SU-DHL-6 (cell line): ENCODE data around the gene CCDC188.

Source experiments
- H2AFZ ChIP-seq: fragments of 200-600 bp; sonication (generic); 2 replicates; pipeline ENCODE4 v1.6.1; 2014; ENCODE audit warnings: low read depth, mild to moderate bottlenecking, moderate library complexity, mixed read lengths, antibody characterized with exemption, low read length; ENCODE audit not compliant: severe bottlenecking
- H3F3A ChIP-seq: fragments of 200-600 bp; shearing (Covaris generic); 2 replicates; pipeline ENCODE4 v1.6.0; 2016; ENCODE audit warnings: antibody characterized with exemption, mild to moderate bottlenecking; ENCODE audit not compliant: insufficient read depth
- H3K27ac ChIP-seq: fragments of 200-600 bp; sonication (generic); 2 replicates; pipeline ENCODE4 v1.5.1; 2016; ENCODE audit warnings: low read depth, mild to moderate bottlenecking, low read length, moderate library complexity, mixed read lengths
- H3K27me3 ChIP-seq: fragments of 200-600 bp; sonication (generic), shearing (Covaris generic); 2 replicates; pipeline ENCODE4 v1.6.0; 2014; ENCODE audit warnings: mild to moderate bottlenecking, low read length
- H3K36me3 ChIP-seq: fragments of 200-600 bp; sonication (generic); 2 replicates; pipeline ENCODE4 v1.6.1; 2014; ENCODE audit warnings: mild to moderate bottlenecking, low read length, mixed read lengths
- H3K4me2 ChIP-seq: fragments of 300-600, 200-600 bp; shearing (Covaris generic), sonication (generic); 2 replicates; pipeline ENCODE4 v1.6.0; 2014; ENCODE audit warnings: low read length, low read depth, mild to moderate bottlenecking; ENCODE audit not compliant: poor library complexity, severe bottlenecking
- H3K4me3 ChIP-seq: fragments of 200-600 bp; sonication (generic); 2 replicates; pipeline ENCODE4 v1.5.1; 2014; ENCODE audit warnings: antibody characterized with exemption, low read length, mild to moderate bottlenecking, mixed read lengths; ENCODE audit not compliant: insufficient read depth, poor library complexity, severe bottlenecking
- H3K79me2 ChIP-seq: fragments of 200-600 bp; sonication (generic); 2 replicates; pipeline ENCODE4 v1.6.1; 2014; ENCODE audit warnings: mild to moderate bottlenecking, low read length, moderate library complexity; ENCODE audit not compliant: insufficient read depth
- H3K9ac ChIP-seq: fragments of 200-600 bp; sonication (generic); 2 replicates; pipeline ENCODE4 v1.7.0; 2014; ENCODE audit warnings: mild to moderate bottlenecking, low read length
- H3K9me2 ChIP-seq: fragments of 200-600 bp; sonication (generic); replicated peaks from 2 replicates; pipeline ENCODE4 v1.6.1; 2014; ENCODE audit warnings: low read length; ENCODE audit not compliant: insufficient read depth
- H3K9me3 ChIP-seq: fragments of 200-600 bp; sonication (generic); 2 replicates; pipeline ENCODE4 v1.6.1; 2014; ENCODE audit warnings: low read length, mixed read lengths; ENCODE audit not compliant: insufficient read depth
- H4K20me1 ChIP-seq: fragments of 200-600 bp; sonication (generic); 2 replicates; pipeline ENCODE4 v1.6.1; 2014; ENCODE audit warnings: low read depth, mild to moderate bottlenecking, antibody characterized with exemption, low read length, moderate library complexity, mixed read lengths
- EZH2phosphoT487 ChIP-seq: fragments of 200-600 bp; sonication (generic), shearing (Covaris generic); conservative IDR thresholded peaks from 2 replicates; pipeline ENCODE4 v1.6.1; 2018; ENCODE audit warnings: mild to moderate bottlenecking, antibody characterized with exemption, low read length, moderate library complexity, mixed read lengths
- TF ChIP-seq, protein P1 (sequence below): fragments of 200-600 bp; sonication (generic); IDR thresholded peaks from one replicate; pipeline ENCODE4 v1.5.1; 2017; ENCODE audit warnings: antibody characterized with exemption, mild to moderate bottlenecking, low read length, moderate library complexity; ENCODE audit not compliant: insufficient read depth, poor library complexity, severe bottlenecking

The CCDC188 gene

DNA sequence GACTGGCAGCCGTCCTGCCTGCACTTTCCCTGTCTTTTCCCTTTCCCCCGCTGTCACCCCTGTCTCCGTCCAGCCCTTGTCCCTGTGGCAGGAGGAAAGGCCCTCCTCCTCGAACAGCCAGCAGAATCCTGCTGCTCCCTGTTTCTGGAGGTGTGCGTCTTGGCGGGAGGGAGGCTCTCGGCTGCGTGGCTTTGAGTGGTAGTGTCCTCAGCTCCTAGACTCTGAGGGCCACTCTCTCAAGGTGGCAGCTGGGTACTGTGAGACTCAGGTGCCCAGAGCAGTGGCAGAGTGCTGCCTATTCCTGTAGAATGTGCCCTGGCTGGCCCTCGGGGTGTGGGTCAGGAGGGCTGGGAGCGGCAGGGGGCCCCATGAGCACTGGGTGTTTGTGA is 44.0 kb downstream of the CCDC188 start:
- H4K20me1 ChIP-seq, result no peaks in the 10 kb centered on the region
- H3F3A ChIP-seq, result peaks cover 12% of the 10 kb centered on the region
- H3K4me3 ChIP-seq, result no peak overlapping the region
- no peaks in the 10 kb centered on the region for H3K27me3 ChIP-seq
- H3K79me2 ChIP-seq, result no peaks in the 10 kb centered on the region
- H3K9me3 ChIP-seq, result no peaks in the 10 kb centered on the region
- H3K36me3 ChIP-seq, result no peaks in the 10 kb centered on the region
- TF ChIP-seq, protein P1, sequence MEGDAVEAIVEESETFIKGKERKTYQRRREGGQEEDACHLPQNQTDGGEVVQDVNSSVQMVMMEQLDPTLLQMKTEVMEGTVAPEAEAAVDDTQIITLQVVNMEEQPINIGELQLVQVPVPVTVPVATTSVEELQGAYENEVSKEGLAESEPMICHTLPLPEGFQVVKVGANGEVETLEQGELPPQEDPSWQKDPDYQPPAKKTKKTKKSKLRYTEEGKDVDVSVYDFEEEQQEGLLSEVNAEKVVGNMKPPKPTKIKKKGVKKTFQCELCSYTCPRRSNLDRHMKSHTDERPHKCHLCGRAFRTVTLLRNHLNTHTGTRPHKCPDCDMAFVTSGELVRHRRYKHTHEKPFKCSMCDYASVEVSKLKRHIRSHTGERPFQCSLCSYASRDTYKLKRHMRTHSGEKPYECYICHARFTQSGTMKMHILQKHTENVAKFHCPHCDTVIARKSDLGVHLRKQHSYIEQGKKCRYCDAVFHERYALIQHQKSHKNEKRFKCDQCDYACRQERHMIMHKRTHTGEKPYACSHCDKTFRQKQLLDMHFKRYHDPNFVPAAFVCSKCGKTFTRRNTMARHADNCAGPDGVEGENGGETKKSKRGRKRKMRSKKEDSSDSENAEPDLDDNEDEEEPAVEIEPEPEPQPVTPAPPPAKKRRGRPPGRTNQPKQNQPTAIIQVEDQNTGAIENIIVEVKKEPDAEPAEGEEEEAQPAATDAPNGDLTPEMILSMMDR, result no peak
- TF ChIP-seq EZH2phosphoT487, result no peak
- H3K9me2 ChIP-seq, result no peaks in the 10 kb centered on the region
- no peak overlapping the region for H3K27ac ChIP-seq
- H3K9ac ChIP-seq, result no peak overlapping the region
- H3K4me2 ChIP-seq, result no peak overlapping the region
- H2AFZ ChIP-seq, result no peak overlapping the region

DNA sequence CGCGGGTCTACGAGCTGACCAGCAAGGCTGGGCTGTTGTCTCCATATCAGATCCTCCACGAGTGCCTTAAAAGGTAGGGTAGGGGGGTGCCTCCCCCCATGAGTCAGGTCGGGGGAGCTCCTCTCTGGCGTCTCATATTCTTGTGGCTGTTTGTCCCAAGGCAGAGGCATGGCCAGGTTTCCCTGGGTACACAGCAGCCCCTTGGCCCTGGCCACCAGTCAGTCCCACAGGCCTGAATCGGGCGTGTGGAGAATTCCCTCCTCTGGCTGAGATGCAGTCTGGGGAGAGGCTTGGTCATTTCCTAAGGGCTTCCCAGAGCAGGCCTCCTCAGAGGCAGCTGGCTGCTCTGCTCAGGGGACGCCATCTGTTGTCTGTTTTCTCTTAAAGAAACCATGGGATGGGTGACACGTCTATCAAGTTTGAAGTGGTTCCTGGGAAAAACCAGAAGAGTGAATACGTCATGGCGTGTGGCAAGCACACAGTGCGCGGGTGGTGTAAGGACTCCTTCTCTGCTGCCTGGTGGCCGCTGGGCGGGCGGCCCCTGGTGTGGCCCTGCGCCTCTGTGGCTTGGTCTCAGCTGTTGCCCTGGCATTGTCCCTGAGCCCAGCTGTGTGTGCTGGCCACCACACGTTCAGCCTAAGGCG is 44.5 kb downstream of the CCDC188 start:
- Histone ChIP-seq H3K4me3 (no peak overlapping the region), H3K27ac (no peak overlapping the region), H4K20me1 (no peaks in the 10 kb centered on the region), H3F3A (peaks cover 12% of the 10 kb centered on the region), H3K36me3 (no peaks in the 10 kb centered on the region), H3K79me2 (no peaks in the 10 kb centered on the region), H3K27me3 (no peaks in the 10 kb centered on the region), H3K9me3 (no peaks in the 10 kb centered on the region), H3K9me2 (no peaks in the 10 kb centered on the region), H2AFZ (no peak overlapping the region), H3K4me2 (no peak overlapping the region), H3K9ac (no peak overlapping the region)
- TF ChIP-seq, protein P1, result no peak
- TF ChIP-seq EZH2phosphoT487, result no peak

DNA sequence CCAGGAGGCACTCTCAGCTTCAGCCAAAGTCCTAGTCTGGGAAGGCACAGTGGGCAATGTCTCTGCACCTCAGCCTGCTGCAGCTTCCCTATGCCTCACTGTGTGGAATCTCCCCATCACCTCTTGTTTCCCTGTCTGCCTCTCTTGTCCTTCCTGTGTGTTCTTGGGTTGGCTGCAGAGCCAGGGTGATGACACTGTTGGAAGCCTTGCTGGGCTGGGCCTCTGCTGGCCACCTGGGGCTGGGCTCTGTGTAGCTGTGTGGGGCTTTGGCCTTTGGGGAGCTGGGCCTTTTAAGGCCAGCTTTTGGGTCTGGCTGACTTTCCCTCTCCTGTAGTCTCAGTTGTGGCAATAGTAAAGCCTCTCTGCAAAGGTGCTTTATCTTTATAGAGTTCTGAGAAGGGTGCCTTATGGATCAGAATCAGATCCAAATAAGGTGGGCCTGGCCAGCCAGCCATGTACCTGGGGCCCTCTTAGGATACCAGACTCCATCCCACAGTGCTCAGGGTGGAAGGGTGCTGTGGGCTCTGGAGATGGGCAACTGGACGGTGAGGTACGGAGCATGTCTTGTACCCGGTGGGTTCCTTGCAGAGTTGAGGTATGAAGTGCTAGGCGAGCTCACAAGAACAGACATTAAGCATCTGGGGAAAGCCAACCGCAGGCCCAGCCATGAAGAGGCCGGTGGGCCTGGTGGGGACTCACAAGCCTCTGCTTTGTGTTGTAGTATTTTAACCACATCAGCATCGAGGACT is 45.2 kb downstream of the CCDC188 start:
- no peak overlapping the region for H3K9ac ChIP-seq
- H4K20me1 ChIP-seq, result no peaks in the 10 kb centered on the region
- no peaks in the 10 kb centered on the region for H3K9me2 ChIP-seq
- no peak overlapping the region for H3K4me3 ChIP-seq
- no peaks in the 10 kb centered on the region for H3K27me3 ChIP-seq
- no peak overlapping the region for H3K27ac ChIP-seq
- TF ChIP-seq, protein P1, result no peak
- TF ChIP-seq EZH2phosphoT487, result no peak
- H3F3A ChIP-seq, result peaks cover 5% of the 10 kb centered on the region
- no peak overlapping the region for H2AFZ ChIP-seq
- no peak overlapping the region for H3K4me2 ChIP-seq
- H3K79me2 ChIP-seq, result no peaks in the 10 kb centered on the region
- H3K36me3 ChIP-seq, result no peaks in the 10 kb centered on the region
- no peaks in the 10 kb centered on the region for H3K9me3 ChIP-seq
